K562 (cell line): ENCODE data around the gene AHCYL2. TPM values are rescaled to one million over a fixed set of nuclear protein-coding genes. Genes with fewer than 3 reads are reported as not detected.

Source experiments
- CREBBP ChIP-seq: IDR thresholded peaks from one replicate; pipeline ENCODE4 v1.6.1; 2012; ENCODE audit warnings: low read depth, mild to moderate bottlenecking, control low read depth, inconsistent platforms, low read length
- HNRNPL ChIP-seq: fragments of 200-400 bp; formaldehyde crosslinking; IDR thresholded peaks from 2 replicates; pipeline ENCODE4 v1.6.1; 2017; ENCODE audit warnings: low read depth, mild to moderate bottlenecking, low read length
- KLF1 ChIP-seq: fragments of 450-650 bp; IDR thresholded peaks from 2 replicates; pipeline ENCODE4 v1.6.1; 2016; ENCODE audit warnings: missing genetic modification characterization, missing compliant biosample characterization
- RFX7 ChIP-seq: fragments of 250-450 bp; sonication (Bioruptor Pico); IDR thresholded peaks from 2 replicates; pipeline ENCODE4 v1.5.1; 2021; ENCODE audit warnings: mild to moderate bottlenecking
- SRSF3 ChIP-seq: fragments of 200-400 bp; formaldehyde crosslinking; IDR thresholded peaks from 2 replicates; pipeline ENCODE4 v1.6.1; 2016; ENCODE audit warnings: mild to moderate bottlenecking, low read length, moderate library complexity; ENCODE audit not compliant: insufficient read depth
- STAT5A ChIP-seq: IDR thresholded peaks from 2 replicates; pipeline ENCODE4 v1.6.1; 2012; ENCODE audit warnings: low read length, inconsistent platforms, borderline replicate concordance
- ZNF354B ChIP-seq: fragments of 250-450 bp; sonication (Bioruptor Pico); IDR thresholded peaks from 2 replicates; pipeline ENCODE4 v1.4.0; 2020
- ZNF561 ChIP-seq: fragments of 450-650 bp; formaldehyde crosslinking; conservative IDR thresholded peaks from 2 replicates; pipeline ENCODE4 v1.4.0; 2020; ENCODE audit warnings: mild to moderate bottlenecking, moderate library complexity
- ZNF589 ChIP-seq: fragments of 200-800 bp; sonication (Bioruptor generic); IDR thresholded peaks from 2 replicates; pipeline ENCODE4 v1.6.1; 2016; ENCODE audit warnings: low read depth, missing genetic modification characterization, missing compliant biosample characterization
- ZNF830 ChIP-seq: fragments of 250-450 bp; sonication (Bioruptor Pico); IDR thresholded peaks from 2 replicates; pipeline ENCODE4 v1.5.0; 2021; ENCODE audit warnings: mild to moderate bottlenecking
- polyA plus RNA-seq, 8 experiments: library from polyadenylated mRNA; depleted of rRNA in 4 of 8; stranded (reverse) in 5 of 8; unstranded in 3 of 8; fragments of >200 nt; fragmentation: Nextera tagmentation in 2 of 8; fragmentation: Illumina TruSeq in 1 of 8; extraction: Ambion mirVana in 2 of 8; extraction: Trizol in 1 of 8; gene quantifications; 2 replicates each; pipeline versions ENCODE4 v1.2.1 to v1.2.3, GENCODE V29; 2011 to 2014; ENCODE audit warnings: inconsistent platforms in 1 of 8, missing spikeins in 1 of 8
- total RNA-seq, 7 experiments: library from RNA; depleted of rRNA in 6 of 7; stranded (reverse); fragments of >200 nt in 6 of 7; fragmentation: Illumina TruSeq in 2 of 7; extraction: Trizol in 2 of 7; gene quantifications; 2 replicates each; pipeline versions ENCODE4 v1.2.1 to v1.2.3, GENCODE V29; 2011 to 2021; ENCODE audit warnings: low replicate concordance in 1 of 7
- TF ChIP-seq, protein P1 (sequence below), 2 experiments: fragments of 450-650 bp in 1 of 2; IDR thresholded peaks; 2 replicates each; pipeline ENCODE4 v1.6.1; 2011 to 2017; ENCODE audit warnings: low read depth in 2 of 2, antibody characterized with exemption in 1 of 2, borderline replicate concordance in 1 of 2, low read length in 1 of 2, mild to moderate bottlenecking in 1 of 2, mixed read lengths in 1 of 2; ENCODE audit not compliant: control insufficient read depth in 1 of 2
- TF ChIP-seq, protein P2 (sequence below): fragments of 250-450 bp; sonication (Bioruptor Pico); IDR thresholded peaks from 2 replicates; pipeline ENCODE4 v1.5.1; 2021; ENCODE audit warnings: mild to moderate bottlenecking
- TF ChIP-seq, protein P3 (sequence below): sonication (generic); IDR thresholded peaks from 2 replicates; pipeline ENCODE4 v1.6.1; 2016
- TF ChIP-seq, protein P4 (sequence below): sonication (generic); formaldehyde crosslinking; IDR thresholded peaks from 2 replicates; pipeline ENCODE4 v1.8.1; 2023; ENCODE audit warnings: missing genetic modification reagents, mild to moderate bottlenecking, borderline replicate concordance

Gene AHCYL2
- total and polyA plus RNA-seq, 9 of the 15 experiments (the other 6 are each of a cell fraction or from before 2014, with no cell fraction given) = 0.93 to 10.5 (median 5.2) TPM

DNA sequence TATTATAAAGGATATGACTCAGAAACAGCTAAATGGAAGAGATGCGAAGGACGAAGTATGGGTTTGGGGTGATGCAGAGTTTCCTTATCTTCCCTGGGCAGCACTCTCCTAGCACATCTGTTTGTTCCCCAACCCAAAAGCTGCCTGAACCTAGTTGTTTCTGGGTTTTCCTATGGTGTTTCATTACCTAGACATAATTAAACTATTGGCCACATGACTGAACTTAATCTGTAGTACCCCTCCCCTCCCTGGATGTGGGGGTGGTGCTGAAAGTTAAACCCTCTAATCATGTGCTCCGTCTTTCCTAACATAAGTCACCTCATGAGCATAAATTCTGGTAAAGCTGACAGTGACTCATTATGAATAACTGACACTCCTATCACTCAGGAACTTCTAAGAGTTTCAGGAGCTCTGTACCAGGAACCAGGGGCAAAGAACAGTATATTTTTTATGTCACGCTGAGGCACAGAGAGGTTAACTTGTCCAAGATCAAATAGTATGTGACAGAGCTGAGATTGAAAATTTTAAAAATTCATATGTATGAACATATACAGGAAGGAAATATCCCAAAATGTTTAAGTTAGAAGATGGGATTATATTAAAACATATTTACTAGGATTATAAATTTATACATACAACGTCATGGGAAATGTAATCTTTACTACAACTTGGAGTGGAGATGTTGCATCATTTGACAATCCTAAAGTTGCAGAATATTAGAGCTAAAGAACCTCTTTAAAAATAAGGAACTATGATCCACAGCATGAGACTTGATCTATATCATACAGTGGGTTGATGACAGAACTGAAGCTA, 214.2 kb downstream of the AHCYL2 start (continued):
- TF ChIP-seq, protein P1, sequence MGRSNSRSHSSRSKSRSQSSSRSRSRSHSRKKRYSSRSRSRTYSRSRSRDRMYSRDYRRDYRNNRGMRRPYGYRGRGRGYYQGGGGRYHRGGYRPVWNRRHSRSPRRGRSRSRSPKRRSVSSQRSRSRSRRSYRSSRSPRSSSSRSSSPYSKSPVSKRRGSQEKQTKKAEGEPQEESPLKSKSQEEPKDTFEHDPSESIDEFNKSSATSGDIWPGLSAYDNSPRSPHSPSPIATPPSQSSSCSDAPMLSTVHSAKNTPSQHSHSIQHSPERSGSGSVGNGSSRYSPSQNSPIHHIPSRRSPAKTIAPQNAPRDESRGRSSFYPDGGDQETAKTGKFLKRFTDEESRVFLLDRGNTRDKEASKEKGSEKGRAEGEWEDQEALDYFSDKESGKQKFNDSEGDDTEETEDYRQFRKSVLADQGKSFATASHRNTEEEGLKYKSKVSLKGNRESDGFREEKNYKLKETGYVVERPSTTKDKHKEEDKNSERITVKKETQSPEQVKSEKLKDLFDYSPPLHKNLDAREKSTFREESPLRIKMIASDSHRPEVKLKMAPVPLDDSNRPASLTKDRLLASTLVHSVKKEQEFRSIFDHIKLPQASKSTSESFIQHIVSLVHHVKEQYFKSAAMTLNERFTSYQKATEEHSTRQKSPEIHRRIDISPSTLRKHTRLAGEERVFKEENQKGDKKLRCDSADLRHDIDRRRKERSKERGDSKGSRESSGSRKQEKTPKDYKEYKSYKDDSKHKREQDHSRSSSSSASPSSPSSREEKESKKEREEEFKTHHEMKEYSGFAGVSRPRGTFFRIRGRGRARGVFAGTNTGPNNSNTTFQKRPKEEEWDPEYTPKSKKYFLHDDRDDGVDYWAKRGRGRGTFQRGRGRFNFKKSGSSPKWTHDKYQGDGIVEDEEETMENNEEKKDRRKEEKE (IDR thresholded peaks at IDR 0.05; ENCODE audit: borderline replicate concordance in 1 of 2, control insufficient read depth in 1 of 2, low read depth in 2 of 2, low read length in 1 of 2) = peak in 1 of 2 experiments; percentile 59; a peak in 1 of 4 replicates
- no peak for TF ChIP-seq KLF1
- no peak for TF ChIP-seq CREBBP
- TF ChIP-seq ZNF830 = no peak
- no peak for TF ChIP-seq HNRNPL
- TF ChIP-seq STAT5A = peak; percentile 83
- TF ChIP-seq ZNF561 = no peak
- no peak for TF ChIP-seq RFX7 (CRISPR knock-in tag)
- TF ChIP-seq, protein P2, sequence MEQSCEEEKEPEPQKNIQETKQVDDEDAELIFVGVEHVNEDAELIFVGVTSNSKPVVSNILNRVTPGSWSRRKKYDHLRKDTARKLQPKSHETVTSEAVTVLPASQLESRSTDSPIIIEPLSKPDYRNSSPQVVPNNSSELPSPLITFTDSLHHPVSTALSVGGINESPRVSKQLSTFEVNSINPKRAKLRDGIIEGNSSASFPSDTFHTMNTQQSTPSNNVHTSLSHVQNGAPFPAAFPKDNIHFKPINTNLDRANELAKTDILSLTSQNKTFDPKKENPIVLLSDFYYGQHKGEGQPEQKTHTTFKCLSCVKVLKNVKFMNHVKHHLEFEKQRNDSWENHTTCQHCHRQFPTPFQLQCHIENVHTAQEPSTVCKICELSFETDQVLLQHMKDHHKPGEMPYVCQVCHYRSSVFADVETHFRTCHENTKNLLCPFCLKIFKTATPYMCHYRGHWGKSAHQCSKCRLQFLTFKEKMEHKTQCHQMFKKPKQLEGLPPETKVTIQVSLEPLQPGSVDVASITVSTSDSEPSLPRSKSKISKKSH (CRISPR knock-in tag) = no peak
- TF ChIP-seq ZNF354B = no peak
- TF ChIP-seq, protein P3, sequence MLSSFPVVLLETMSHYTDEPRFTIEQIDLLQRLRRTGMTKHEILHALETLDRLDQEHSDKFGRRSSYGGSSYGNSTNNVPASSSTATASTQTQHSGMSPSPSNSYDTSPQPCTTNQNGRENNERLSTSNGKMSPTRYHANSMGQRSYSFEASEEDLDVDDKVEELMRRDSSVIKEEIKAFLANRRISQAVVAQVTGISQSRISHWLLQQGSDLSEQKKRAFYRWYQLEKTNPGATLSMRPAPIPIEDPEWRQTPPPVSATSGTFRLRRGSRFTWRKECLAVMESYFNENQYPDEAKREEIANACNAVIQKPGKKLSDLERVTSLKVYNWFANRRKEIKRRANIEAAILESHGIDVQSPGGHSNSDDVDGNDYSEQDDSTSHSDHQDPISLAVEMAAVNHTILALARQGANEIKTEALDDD = peak; percentile 99
- no peak for TF ChIP-seq SRSF3
- TF ChIP-seq, protein P4, sequence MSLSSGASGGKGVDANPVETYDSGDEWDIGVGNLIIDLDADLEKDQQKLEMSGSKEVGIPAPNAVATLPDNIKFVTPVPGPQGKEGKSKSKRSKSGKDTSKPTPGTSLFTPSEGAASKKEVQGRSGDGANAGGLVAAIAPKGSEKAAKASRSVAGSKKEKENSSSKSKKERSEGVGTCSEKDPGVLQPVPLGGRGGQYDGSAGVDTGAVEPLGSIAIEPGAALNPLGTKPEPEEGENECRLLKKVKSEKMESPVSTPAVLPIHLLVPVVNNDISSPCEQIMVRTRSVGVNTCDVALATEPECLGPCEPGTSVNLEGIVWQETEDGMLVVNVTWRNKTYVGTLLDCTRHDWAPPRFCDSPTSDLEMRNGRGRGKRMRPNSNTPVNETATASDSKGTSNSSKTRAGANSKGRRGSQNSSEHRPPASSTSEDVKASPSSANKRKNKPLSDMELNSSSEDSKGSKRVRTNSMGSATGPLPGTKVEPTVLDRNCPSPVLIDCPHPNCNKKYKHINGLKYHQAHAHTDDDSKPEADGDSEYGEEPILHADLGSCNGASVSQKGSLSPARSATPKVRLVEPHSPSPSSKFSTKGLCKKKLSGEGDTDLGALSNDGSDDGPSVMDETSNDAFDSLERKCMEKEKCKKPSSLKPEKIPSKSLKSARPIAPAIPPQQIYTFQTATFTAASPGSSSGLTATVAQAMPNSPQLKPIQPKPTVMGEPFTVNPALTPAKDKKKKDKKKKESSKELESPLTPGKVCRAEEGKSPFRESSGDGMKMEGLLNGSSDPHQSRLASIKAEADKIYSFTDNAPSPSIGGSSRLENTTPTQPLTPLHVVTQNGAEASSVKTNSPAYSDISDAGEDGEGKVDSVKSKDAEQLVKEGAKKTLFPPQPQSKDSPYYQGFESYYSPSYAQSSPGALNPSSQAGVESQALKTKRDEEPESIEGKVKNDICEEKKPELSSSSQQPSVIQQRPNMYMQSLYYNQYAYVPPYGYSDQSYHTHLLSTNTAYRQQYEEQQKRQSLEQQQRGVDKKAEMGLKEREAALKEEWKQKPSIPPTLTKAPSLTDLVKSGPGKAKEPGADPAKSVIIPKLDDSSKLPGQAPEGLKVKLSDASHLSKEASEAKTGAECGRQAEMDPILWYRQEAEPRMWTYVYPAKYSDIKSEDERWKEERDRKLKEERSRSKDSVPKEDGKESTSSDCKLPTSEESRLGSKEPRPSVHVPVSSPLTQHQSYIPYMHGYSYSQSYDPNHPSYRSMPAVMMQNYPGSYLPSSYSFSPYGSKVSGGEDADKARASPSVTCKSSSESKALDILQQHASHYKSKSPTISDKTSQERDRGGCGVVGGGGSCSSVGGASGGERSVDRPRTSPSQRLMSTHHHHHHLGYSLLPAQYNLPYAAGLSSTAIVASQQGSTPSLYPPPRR = peak; percentile 84; the same call in 1 of the 2 replicates
- peak; percentile 94 for TF ChIP-seq ZNF589 (CRISPR knock-in tag)
